GM18909 (cell line): Measurements from ENCODE around the gene SYT15.

Source experiments
- ATAC-seq: cut with Tn5 transposase; IDR thresholded peaks from one replicate; pipeline ENCODE4 v1.9.1; 2021; ENCODE audit warnings: mild to moderate bottlenecking; ENCODE audit not compliant: unreplicated experiment, poor library complexity

SYT15 gene

GRCh38 chr10:46544989-46545791 lies 33.7 kb upstream of the SYT15 start:
- ATAC-seq: no peak

- no peak for ATAC-seq
Observed at GRCh38 chr10:46545861-46546590, 32.9 kb upstream of the SYT15 start.

GRCh38 chr10:46546591-46547540 lies 32.1 kb upstream of the SYT15 start:
- ATAC-seq: no peak

DNA sequence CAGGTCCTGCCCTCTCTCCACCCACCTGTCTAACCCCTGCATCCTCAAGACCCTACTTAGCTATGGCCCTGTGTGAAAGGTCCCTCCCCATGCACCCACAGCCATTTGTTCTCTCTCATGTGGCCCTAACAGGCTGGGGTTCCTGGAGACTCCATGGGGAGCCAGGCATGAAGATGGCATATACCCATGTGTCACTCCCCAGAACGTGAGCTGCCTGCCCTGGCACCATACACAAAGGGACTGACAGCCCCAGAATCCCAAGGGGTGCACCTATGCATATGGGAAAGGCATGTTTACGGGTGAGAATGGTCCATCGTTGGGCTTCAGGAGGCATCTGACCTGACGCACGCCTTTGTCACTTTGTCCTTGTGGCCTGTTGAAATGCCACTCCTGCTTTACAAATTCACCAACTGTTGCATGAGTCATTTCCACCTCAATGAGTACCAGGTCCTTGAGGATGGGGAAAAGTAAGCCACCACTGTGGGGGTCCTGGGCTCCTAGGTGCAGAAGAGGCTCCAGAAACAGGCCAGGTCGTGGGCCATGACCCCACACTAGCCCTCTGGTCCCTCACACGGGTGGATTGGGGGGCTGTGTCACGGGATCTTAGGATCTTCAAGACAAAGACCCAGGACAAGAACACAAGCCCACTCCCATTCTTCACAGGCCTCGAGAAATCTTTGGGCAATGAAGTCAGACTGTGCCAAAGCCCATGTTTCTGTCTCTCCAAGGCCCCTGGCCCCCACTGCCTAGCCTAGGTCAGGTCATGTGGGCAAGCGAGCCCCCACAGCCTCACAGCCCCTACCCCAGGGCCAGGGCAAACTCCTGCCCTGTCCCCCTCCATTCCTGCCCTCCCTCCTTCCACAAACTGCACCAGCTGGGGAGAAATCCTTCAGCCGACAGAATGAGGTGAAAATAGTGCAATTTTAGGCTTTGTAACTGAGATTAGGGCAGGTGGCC lies 31.1 kb upstream of the SYT15 start:
- no peak for ATAC-seq

- ATAC-seq: no peak
Observed at GRCh38 chr10:46548498-46549090, 30.3 kb upstream of the SYT15 start.

DNA sequence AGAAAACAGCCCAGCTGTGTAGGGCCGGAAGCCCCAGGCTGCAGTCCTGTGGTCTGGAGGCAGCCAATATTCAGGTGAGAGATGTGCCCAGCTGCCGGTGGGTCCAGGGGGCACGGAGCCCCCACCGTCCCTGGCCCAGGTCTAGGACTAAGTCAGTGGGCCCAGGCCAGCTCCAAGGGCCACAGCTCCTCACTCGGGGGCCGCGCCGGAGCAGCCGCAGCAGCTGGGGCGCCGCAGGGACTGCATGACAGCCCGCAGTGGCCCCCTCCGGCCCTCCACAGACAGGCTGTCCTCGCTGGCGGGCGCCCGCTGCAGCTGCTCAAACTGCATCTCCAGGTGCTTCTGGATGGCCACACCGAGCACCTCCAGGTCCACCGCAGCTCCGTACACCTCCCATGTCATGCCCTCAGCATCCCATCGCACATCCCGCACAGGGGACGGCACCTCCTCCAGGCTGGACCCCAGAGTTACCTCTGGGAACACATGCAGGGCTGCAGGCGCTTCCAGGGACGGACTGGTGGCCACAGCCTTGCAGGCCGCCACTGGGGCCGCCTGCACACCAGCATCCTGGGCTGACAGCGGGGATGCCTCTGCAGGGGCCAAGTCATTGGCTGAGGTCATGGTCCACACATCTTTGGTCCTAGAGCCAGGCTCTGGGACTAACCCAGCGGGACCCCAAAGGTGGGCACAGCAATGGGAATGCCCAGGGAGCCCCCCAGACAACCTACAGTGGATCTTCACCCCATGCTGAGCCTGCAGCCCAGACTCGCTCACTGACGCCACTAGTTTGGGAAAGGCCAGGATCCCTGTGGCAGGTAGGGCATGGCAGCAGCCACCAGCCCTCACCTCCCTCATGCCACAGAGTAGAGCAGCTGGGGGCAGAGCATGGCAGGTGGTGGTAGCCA lies 29.5 kb upstream of the SYT15 start:
- ATAC-seq: no peak

DNA sequence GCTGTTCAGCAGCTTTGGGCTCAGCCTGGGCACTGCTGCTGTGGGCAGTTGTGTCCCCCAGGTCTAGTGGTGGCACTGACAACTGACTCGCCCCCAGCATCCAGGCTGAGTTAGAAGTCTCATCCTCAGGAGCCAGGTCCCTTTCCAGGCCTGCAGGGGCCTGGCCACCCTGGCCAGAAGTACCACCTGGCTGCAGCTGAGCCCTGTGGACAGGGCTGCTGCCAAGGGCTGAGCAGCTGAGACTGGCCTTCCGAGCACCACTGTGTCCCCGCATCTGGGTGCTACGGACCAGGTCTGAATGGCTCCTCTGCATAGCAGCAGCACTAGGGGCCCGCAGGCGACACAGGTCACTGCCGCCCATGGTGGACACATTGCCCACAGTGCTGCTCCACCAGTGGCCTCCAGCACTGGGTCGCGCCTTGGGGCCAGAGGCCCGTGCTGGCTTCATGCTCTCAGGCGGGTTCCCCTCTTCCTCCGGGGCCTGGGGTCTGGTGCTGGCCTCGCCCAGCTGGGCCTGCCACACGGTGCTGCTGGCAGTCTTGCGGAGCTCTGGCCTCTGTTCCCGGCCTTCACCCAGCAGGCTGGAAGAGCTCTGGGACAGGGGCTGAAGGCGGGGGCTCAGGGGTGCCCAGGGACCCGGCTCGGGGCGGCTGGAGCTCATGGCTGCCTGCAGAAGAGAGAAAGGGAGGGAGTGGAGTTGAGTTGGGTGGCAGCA lies 28.7 kb upstream of the SYT15 start:
- ATAC-seq: no peak

DNA sequence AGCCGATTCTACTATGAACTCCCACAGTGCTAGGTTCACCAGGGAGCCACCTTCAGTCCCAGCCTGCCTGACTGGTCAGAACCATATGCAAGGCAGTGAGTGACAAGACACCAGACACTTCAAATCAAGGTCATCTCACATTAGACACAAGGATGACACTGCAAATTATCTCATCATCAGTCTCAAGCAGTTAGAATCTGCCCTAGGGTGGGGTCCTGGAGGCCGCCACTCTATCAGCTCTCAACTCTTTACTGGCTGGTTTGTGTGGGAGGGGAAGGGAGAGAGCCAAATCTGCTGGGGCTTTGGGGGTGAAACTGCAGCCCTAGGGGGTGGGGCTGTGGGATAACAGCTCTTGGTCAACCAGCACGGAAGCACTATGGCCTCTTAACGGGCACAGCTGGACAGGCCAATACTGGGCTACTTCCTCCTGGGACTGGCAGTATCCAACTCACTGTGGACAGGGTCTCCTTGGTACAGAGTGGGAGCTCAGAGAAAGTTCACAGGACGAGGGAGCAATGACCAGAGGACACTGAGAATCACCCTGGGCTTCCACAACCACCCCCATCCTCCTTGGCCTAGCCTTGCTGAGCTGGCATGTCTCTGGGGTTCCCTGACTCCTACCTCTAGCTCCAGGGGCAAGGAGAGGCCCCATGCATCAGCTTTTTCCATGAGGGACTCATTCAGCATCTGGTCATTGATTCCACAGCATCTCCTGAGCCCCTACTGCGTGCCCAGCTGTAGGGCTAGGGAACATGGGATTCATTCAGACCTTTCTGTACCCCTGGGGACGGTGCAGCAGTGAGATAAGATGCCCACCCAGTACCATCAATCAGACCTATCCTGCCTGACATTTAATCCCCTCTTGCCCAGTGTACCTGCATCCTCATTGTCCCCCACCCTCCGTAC lies 27.9 kb upstream of the SYT15 start:
- ATAC-seq: no peak

- ATAC-seq: no peak
Observed at GRCh38 chr10:46551701-46552525, 27.0 kb upstream of the SYT15 start.

- ATAC-seq: no peak
Observed at GRCh38 chr10:46552526-46553237, 26.2 kb upstream of the SYT15 start.

- ATAC-seq: no peak
Observed at GRCh38 chr10:46553238-46554049, 25.5 kb upstream of the SYT15 start.

DNA sequence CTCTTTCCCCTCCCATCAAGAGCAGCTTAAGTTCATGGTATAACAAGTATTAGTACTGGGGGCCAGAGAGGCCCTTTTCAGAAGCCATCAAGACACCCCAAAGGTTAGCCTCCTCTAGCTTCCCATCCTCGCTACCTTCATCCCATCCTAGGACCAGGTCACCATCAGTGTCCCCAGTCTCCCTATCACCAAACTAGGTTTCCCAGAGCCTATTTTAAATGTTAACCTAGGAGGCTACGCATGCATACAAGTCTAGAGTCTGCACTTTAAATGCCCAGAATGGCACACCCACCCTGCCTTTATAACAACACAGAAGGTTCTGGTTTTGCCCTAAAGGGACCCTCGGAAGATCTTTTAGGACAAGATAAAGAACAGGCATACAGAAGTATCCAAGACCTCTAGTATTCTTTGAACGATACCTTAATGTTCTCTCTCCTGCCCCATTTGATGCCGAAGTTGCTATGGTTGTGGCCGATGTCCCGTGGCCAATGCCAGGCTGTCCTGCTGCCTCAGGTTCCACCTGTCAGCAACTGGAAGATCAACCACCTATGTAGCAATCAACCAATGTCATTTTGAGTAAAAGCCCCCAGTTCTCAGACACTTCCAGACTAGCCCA lies 24.7 kb upstream of the SYT15 start:
- no peak for ATAC-seq

GRCh38 chr10:46555366-46555712 lies 23.6 kb upstream of the SYT15 start:
- ATAC-seq: no peak
